Mesothelial cell of epicardium (in vitro differentiated cells): ENCODE results near the gene RANBP17. TPM values are rescaled to one million over a fixed set of nuclear protein-coding genes. Genes with fewer than 3 reads are reported as not detected.

Source experiments
- DNase-seq, 2 experiments: peaks; one replicate each; pipeline ENCODE4 v3.0.0; 2021; ENCODE audit warnings: low spot score in 2 of 2; ENCODE audit not compliant: unreplicated experiment in 2 of 2
- H3K27ac Mint-ChIP-seq: 2 replicates; pipeline ENCODE4 v1.8.0; 2021; ENCODE audit warnings: mixed read lengths
- H3K27me3 Mint-ChIP-seq: 2 replicates; pipeline ENCODE4 v1.8.0; 2021; ENCODE audit warnings: low read depth, mixed read lengths
- H3K36me3 Mint-ChIP-seq: 2 replicates; pipeline ENCODE4 v1.8.0; 2021; ENCODE audit warnings: mixed read lengths
- H3K4me1 Mint-ChIP-seq: 2 replicates; pipeline ENCODE4 v1.8.0; 2021; ENCODE audit warnings: mixed read lengths
- H3K4me3 Mint-ChIP-seq: 2 replicates; pipeline ENCODE4 v1.8.0; 2021; ENCODE audit warnings: mild to moderate bottlenecking, moderate library complexity, mixed read lengths
- H3K9me3 Mint-ChIP-seq: 2 replicates; pipeline ENCODE4 v1.8.0; 2021; ENCODE audit warnings: mixed read lengths
- total RNA-seq: library from RNA; stranded (reverse); gene quantifications from 3 replicates; pipeline ENCODE4 v1.2.1, GENCODE V29; 2021
- TF ChIP-seq, protein P1 (sequence below): fragments of 200-600 bp; sonication (generic); IDR thresholded peaks from one replicate; pipeline ENCODE4 v1.5.0; 2021; ENCODE audit warnings: antibody characterized with exemption; ENCODE audit not compliant: unreplicated experiment

RANBP17 gene
- total RNA-seq, 1 donor from 2014 or later, result 60.8 TPM

- no peaks in the 10 kb centered on the region for H3K4me1 Mint-ChIP-seq
- DNase-seq, result no peak
- no peaks in the 10 kb centered on the region for H3K36me3 Mint-ChIP-seq
- no peaks in the 10 kb centered on the region for H3K27me3 Mint-ChIP-seq
- H3K27ac Mint-ChIP-seq, result no peak overlapping the region
- peaks cover 10% of the 10 kb centered on the region for H3K9me3 Mint-ChIP-seq
- no peak overlapping the region for H3K4me3 Mint-ChIP-seq
- TF ChIP-seq, protein P1, sequence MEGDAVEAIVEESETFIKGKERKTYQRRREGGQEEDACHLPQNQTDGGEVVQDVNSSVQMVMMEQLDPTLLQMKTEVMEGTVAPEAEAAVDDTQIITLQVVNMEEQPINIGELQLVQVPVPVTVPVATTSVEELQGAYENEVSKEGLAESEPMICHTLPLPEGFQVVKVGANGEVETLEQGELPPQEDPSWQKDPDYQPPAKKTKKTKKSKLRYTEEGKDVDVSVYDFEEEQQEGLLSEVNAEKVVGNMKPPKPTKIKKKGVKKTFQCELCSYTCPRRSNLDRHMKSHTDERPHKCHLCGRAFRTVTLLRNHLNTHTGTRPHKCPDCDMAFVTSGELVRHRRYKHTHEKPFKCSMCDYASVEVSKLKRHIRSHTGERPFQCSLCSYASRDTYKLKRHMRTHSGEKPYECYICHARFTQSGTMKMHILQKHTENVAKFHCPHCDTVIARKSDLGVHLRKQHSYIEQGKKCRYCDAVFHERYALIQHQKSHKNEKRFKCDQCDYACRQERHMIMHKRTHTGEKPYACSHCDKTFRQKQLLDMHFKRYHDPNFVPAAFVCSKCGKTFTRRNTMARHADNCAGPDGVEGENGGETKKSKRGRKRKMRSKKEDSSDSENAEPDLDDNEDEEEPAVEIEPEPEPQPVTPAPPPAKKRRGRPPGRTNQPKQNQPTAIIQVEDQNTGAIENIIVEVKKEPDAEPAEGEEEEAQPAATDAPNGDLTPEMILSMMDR, result no peak
These were observed 17.2 kb upstream of the RANBP17 start for GRCh38 chr5:170844651-170845050.

- Mint-ChIP-seq H3K27ac (no peak overlapping the region), H3K36me3 (no peaks in the 10 kb centered on the region), H3K27me3 (no peaks in the 10 kb centered on the region), H3K4me1 (no peaks in the 10 kb centered on the region), H3K9me3 (peaks cover 10% of the 10 kb centered on the region), H3K4me3 (no peak overlapping the region)
- DNase-seq, result no peak
- TF ChIP-seq, protein P1, result no peak
These were observed 15.4 kb upstream of the RANBP17 start for GRCh38 chr5:170846416-170846815.

DNA sequence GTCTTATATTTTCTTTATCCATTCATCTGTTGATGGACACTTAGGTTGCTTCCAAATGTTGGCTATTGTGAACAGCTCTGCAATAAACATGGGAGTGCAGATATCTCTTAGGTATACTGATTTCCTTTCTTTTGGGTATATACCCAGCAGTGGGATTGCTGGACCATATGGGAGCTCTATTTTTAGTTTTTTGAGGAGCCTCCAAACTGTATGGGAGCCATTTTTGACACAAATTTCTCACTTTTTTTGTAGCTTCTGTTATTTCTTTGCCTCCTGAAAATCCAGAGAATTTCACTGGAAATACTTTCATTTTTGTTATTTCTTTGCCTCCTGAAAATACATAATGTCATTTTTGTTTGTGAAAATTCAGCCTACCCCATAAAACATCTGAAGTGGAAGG lies 15.0 kb upstream of the RANBP17 start:
- TF ChIP-seq, protein P1, result no peak
- Mint-ChIP-seq H3K27ac (no peak overlapping the region), H3K36me3 (no peaks in the 10 kb centered on the region), H3K9me3 (peaks cover 10% of the 10 kb centered on the region), H3K4me3 (no peak overlapping the region), H3K4me1 (no peaks in the 10 kb centered on the region), H3K27me3 (no peaks in the 10 kb centered on the region)
- DNase-seq, result no peak

GRCh38 chr5:170848033-170848432 lies 13.8 kb upstream of the RANBP17 start:
- Mint-ChIP-seq H3K27me3 (no peaks in the 10 kb centered on the region), H3K36me3 (no peaks in the 10 kb centered on the region), H3K4me1 (no peaks in the 10 kb centered on the region), H3K9me3 (peaks cover 10% of the 10 kb centered on the region), H3K27ac (no peak overlapping the region), H3K4me3 (no peak overlapping the region)
- no peak for DNase-seq
- TF ChIP-seq, protein P1, result no peak

DNA sequence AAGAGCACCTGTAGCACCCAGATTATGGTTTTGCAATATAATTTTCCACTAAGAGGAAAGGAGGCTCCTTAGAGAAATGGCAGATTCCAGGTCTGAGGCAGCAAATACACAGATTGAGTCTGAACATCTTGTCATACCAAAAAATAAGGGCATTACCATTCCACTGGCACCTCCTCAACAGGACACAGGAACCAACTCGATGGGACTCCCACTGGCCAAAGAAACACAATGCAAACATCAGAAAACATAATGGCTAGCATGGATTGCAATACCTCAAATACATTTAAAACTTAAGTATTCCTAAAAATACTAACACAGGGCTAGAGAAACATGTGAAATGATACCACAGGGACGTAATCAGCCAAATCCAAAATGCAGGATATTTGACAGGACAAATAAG lies 12.4 kb upstream of the RANBP17 start:
- Mint-ChIP-seq H3K4me1 (no peaks in the 10 kb centered on the region), H3K9me3 (peaks cover 5% of the 10 kb centered on the region), H3K27me3 (no peaks in the 10 kb centered on the region), H3K27ac (no peak overlapping the region), H3K4me3 (no peak overlapping the region), H3K36me3 (no peaks in the 10 kb centered on the region)
- no peak for DNase-seq
- TF ChIP-seq, protein P1, result no peak

GRCh38 chr5:170854566-170854965 lies 7.3 kb upstream of the RANBP17 start:
- H3K36me3 Mint-ChIP-seq, result peaks cover 8% of the 10 kb centered on the region
- no peaks in the 10 kb centered on the region for H3K4me1 Mint-ChIP-seq
- peaks cover 10% of the 10 kb centered on the region for H3K9me3 Mint-ChIP-seq
- no peak overlapping the region for H3K27ac Mint-ChIP-seq
- no peak for DNase-seq
- no peak overlapping the region for H3K4me3 Mint-ChIP-seq
- H3K27me3 Mint-ChIP-seq, result no peaks in the 10 kb centered on the region
- TF ChIP-seq, protein P1, result no peak
